Testis (tissue), 3 donors: ENCODE measurements around the gene ME3. TPM values are rescaled to one million over a fixed set of nuclear protein-coding genes. Genes with fewer than 3 reads are reported as not detected.
A peak's percentile ranks its signal among the peaks of the same experiment; 100 is the strongest.

ENCODE experiments used
- DNase-seq: peaks from one replicate; pipeline ENCODE4 v3.0.0-alpha.2; 2019
- H3K27ac ChIP-seq, 2 donors: fragments of 200-600 bp; sonication (generic); one replicate each; pipeline ENCODE4 v1.5.1; 2019
- H3K27me3 ChIP-seq: fragments of 200-600 bp; sonication (generic); one replicate; pipeline ENCODE4 v1.5.1; 2019
- H3K36me3 ChIP-seq: fragments of 200-600 bp; sonication (generic); one replicate; pipeline ENCODE4 v1.5.1; 2017; ENCODE audit warnings: low read depth; ENCODE audit errors: missing control alignments
- H3K4me1 ChIP-seq: fragments of 200-600 bp; sonication (generic); one replicate; pipeline ENCODE4 v1.5.1; 2019
- H3K4me3 ChIP-seq, 2 donors: fragments of 200-600 bp; sonication (generic); one replicate each; pipeline ENCODE4 v1.5.1; 2017 to 2019
- H3K9me3 ChIP-seq: fragments of 200-600 bp; sonication (generic); one replicate; pipeline ENCODE4 v1.5.1; 2017
- POLR2A ChIP-seq: fragments of 450-650 bp; IDR thresholded peaks from one replicate; pipeline ENCODE4 v1.6.1; 2017; ENCODE audit warnings: antibody characterized with exemption, mild to moderate bottlenecking, moderate library complexity
- WGBS, 2 donors: methylation state at CpG; one replicate each; pipeline ENCODE4 v1.1.5; 2018; 5-methylcytosine and 5-hydroxymethylcytosine counted together
- intact Hi-C: fragments of 100-400 bp; cut with DNase I; formaldehyde crosslinking; loops from one replicate; pipeline ENCODE4 v1.15.1; 2023; ENCODE audit warnings: low total_unique reads
- polyA plus RNA-seq: library from polyadenylated mRNA; stranded (reverse); fragments of 350-450 nt; fragmentation: Illumina TruSeq; extraction: RNeasy Lipid Tissue Mini Kit (QIAGEN cat#74804); gene quantifications from one replicate; pipeline ENCODE4 v1.2.3, GENCODE V29; 2014; ENCODE audit warnings: low read depth, low replicate concordance; ENCODE audit not compliant: insufficient read depth
- total RNA-seq, 2 donors: library from RNA; depleted of rRNA; stranded (reverse); fragments of >200 nt; gene quantifications; one replicate each; pipeline ENCODE4 v1.2.3, GENCODE V29; 2016
- TF ChIP-seq, protein P1 (sequence below), 3 experiments: fragments of 450-650 bp in 2 of 3; fragments of 200-600 bp in 1 of 3; sonication (generic) in 1 of 3; IDR thresholded peaks; one replicate each; pipeline ENCODE4 v1.5.1; 2016 to 2019; ENCODE audit warnings: antibody characterized with exemption in 3 of 3, mild to moderate bottlenecking in 2 of 3, moderate library complexity in 1 of 3

ME3 gene
- total and polyA plus RNA-seq, 3 donors from 2014 or later, result 26.7 to 170 (median 115) TPM

DNA sequence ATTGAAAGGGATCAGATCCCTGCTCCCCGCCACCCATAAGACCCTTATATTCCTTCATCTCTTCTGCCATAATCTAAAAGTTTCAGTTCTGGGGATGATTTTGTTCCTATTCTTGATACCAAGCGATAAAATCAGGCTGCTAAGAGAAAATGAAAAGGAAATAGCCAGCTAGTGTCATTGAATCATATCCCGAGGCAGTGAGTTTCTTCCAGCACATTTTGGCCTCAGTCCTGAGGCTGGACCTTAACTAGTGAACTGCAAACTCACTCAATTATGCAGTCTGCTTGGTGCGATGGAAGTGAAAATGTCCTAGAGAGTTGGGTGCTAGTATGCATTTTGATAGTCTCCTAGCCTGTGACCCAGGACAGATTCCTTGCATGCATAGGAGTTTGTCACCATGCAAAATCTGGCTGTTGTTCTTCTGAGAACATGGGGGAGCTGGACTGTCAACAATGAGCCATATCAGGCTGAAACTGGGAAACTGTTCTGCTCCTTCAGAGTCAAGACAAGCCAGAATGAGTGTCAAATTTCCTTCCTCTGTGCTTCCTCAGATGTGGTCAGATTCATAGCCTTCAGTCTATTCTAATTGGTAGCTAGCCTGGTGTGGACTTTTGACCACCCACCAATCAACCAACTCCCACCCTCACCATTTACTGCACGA lies 194.8 kb downstream of the ME3 start:
- DNase-seq, result peak; percentile 65
- peaks cover 41% of the 10 kb centered on the region for H3K4me1 ChIP-seq
- 23 to 28% methylated on average over 5 of the region's 5 CpGs for WGBS, 2 donors
- no peaks in the 10 kb centered on the region for H3K27me3 ChIP-seq
- H3K9me3 ChIP-seq, result no peaks in the 10 kb centered on the region
- H3K27ac ChIP-seq, result peak overlapping the region; percentile 29 to 80
- TF ChIP-seq, protein P1, sequence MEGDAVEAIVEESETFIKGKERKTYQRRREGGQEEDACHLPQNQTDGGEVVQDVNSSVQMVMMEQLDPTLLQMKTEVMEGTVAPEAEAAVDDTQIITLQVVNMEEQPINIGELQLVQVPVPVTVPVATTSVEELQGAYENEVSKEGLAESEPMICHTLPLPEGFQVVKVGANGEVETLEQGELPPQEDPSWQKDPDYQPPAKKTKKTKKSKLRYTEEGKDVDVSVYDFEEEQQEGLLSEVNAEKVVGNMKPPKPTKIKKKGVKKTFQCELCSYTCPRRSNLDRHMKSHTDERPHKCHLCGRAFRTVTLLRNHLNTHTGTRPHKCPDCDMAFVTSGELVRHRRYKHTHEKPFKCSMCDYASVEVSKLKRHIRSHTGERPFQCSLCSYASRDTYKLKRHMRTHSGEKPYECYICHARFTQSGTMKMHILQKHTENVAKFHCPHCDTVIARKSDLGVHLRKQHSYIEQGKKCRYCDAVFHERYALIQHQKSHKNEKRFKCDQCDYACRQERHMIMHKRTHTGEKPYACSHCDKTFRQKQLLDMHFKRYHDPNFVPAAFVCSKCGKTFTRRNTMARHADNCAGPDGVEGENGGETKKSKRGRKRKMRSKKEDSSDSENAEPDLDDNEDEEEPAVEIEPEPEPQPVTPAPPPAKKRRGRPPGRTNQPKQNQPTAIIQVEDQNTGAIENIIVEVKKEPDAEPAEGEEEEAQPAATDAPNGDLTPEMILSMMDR (IDR thresholded peaks at IDR 0.05), result no peak
- no peak for TF ChIP-seq POLR2A
- H3K36me3 ChIP-seq, result no peaks in the 10 kb centered on the region
- H3K4me3 ChIP-seq, result no peak overlapping the region
- intact Hi-C loops, result loop anchor here (5.0 kb wide), 1 partner anchor 40 kb away; no protein-coding TSS in a partner anchor

DNA sequence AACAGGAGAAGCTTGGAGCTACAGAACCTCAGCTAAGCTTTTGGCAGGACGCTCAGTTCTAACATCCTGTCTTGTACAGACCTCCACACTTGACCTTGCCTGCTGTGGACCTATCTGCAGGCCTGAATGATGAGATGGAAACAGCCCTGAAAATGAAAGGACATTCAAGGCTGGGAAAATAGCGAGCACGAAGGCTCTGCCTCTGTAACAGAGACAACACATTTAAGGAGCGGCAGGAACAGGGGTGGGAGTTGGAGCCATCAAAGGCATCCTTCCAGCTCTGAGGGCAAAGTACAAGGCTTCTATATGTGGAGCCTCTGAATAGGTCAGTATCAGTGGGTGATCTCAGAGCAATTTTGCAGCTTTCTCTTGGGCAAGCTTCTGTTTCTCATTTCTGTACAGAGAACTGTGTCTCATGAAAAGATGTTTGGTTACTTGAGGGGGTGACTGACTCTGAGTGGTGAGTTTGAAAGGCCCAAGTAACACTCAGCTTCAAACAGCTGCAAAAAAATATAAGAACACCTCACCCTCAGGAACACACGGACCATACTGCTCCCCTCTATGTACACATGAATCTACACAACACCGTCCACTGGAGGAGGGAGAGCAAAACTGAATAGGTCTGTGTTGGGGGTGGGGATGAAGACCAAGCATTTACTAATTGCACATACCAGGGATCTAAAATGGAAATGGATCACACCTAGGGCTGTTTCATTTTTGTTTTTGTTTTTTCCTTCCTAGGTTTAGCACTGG lies 196.1 kb downstream of the ME3 start:
- peak overlapping the region; percentile 29 to 80 for H3K27ac ChIP-seq
- WGBS, 2 donors, result 27 to 30% methylated on average over 6 of the region's 6 CpGs
- H3K4me3 ChIP-seq, result no peak overlapping the region
- TF ChIP-seq, protein P1 (IDR thresholded peaks at IDR 0.05), result no peak
- TF ChIP-seq POLR2A, result no peak
- peak; percentile 84 for DNase-seq
- H3K4me1 ChIP-seq, result peaks cover 41% of the 10 kb centered on the region
- intact Hi-C loops, result loop anchor here (5.0 kb wide), 1 partner anchor 41 kb away; no protein-coding TSS in a partner anchor
- H3K36me3 ChIP-seq, result no peaks in the 10 kb centered on the region
- no peaks in the 10 kb centered on the region for H3K9me3 ChIP-seq
- H3K27me3 ChIP-seq, result no peaks in the 10 kb centered on the region

DNA sequence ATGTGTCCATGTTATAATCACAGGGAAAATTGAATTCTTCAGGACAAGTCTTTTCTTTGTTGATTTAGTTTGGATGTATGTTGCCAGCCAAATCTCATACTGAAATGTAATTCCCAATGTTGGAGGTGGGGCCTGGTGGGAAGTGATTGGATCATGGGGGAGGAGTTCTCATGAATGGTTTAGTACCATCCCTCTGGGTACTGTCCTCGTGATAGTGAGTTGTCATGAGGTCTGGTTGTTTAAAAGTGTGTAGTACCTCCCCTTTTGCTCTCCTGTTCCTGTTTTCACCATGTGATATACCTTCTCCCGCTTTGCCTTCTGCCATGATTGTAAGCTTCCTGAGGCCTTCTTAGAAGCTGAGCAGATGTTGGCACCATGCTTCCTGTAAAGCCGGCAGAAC lies 197.4 kb downstream of the ME3 start:
- Histone ChIP-seq H3K4me1 (peaks cover 42% of the 10 kb centered on the region), H3K9me3 (no peaks in the 10 kb centered on the region), H3K27me3 (no peaks in the 10 kb centered on the region), H3K36me3 (no peaks in the 10 kb centered on the region), H3K4me3 (no peak overlapping the region), H3K27ac (peak overlapping the region; percentile 34 to 80)
- DNase-seq, result no peak
- intact Hi-C loops, result loop anchor here (5.0 kb wide), 1 partner anchor 42 kb away; no protein-coding TSS in a partner anchor
- TF ChIP-seq, protein P1 (IDR thresholded peaks at IDR 0.05), result no peak
- no peak for TF ChIP-seq POLR2A
- 83 to 89% methylated on average over 3 of the region's 3 CpGs for WGBS, 2 donors

DNA sequence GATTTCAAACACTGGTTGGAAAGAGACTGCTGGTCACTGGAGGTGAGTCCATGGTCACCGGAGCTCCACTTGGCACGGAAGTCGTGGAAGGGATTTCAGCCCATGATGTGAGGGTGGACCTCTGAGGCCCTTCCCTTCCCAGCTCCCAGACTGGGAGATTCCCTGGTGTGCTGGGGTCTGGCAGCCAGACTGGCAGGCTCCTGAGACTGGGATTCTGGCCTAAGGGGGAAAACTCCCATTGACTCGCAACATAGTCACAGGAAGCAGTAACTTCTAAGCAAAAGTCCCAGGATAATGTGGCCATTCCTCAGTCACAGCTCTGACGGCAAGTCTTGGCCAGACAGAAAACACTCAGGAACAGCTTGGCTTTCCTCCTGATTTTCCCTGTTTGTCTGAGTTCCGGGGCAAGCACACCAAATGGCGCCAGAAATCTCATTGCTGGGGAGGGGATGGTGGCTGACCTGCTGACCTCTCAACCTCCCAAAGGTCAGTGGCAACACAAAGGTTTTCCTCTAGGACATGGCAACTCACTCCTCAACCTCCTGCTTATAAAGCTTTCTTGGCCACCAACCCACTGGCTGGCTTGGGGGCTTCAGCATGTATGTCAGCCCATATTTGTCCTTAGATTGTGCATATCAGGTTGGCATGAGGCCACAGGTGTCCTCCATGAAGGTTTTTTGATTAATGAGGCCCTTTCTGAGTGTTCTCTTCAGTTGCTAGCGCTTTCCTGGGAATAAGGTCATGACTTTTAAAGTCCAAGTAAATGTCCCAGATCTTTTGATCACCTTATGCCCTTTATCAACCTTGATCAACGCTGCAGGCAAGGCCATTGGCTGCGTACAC lies 198.2 kb downstream of the ME3 start:
- TF ChIP-seq, protein P1 (IDR thresholded peaks at IDR 0.05), result no peak
- DNase-seq, result no peak
- Histone ChIP-seq H3K9me3 (no peaks in the 10 kb centered on the region), H3K4me1 (peaks cover 50% of the 10 kb centered on the region), H3K36me3 (no peaks in the 10 kb centered on the region), H3K27me3 (no peaks in the 10 kb centered on the region), H3K4me3 (no peak overlapping the region), H3K27ac (peak overlapping the region in 1 of 2 donors; percentile 80)
- WGBS, 2 donors, result 57 to 62% methylated on average over 8 to 10 of the region's 10 CpGs
- intact Hi-C loops, result no loop called here
